ENCODE results near the gene TAS2R60. TPM values are rescaled to one million over a fixed set of nuclear protein-coding genes. Genes with fewer than 3 reads are reported as not detected.

The TAS2R60 gene
- polyA plus RNA-seq, 1 donor from 2014 or later: not detected

DNA sequence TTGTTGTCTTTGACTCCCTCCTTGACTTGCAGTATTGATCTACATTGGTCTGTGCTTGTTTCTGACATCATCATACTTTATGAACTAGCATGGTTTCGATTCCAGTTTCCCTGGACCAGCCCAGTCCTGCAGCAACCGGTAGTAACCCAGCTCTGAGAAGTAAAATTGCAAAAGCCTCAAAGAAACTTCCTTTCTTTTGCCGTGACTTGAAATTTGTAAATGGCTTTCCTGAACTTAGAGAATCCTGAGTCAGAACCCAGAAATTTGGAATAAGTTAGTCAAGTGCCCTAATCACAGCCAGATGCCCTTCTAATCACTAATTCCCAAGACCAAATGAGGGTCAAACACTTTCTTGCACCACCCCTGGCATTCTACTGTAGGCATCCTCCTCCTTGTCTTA lies 15.0 kb downstream of the TAS2R60 start:
- Histone ChIP-seq H3K27me3 (ENCODE audit: insufficient read depth, low read depth, low read length) (no peaks in the 10 kb centered on the region), H3K79me2 (replicated peaks; ENCODE audit: insufficient read depth, low read length) (no peaks in the 10 kb centered on the region), H3K4me2 (ENCODE audit: low read length) (no peak overlapping the region), H3K4me3 (ENCODE audit: low read length) (no peak overlapping the region), H3K9ac (ENCODE audit: low read length) (no peak overlapping the region), H3K9me2 (ENCODE audit: insufficient read depth, low read length) (no peaks in the 10 kb centered on the region), H2AFZ (ENCODE audit: low read depth, low read length) (no peak overlapping the region), H3K27ac (ENCODE audit: low read length) (no peak overlapping the region), H3F3A (ENCODE audit: insufficient read depth, low read length, poor library complexity, severe bottlenecking) (no peaks in the 10 kb centered on the region), H4K20me1 (ENCODE audit: insufficient read depth) (no peaks in the 10 kb centered on the region), H3K9me3 (ENCODE audit: low read length) (no peaks in the 10 kb centered on the region), H3K36me3 (ENCODE audit: insufficient read depth, low read length) (no peaks in the 10 kb centered on the region)
- TF ChIP-seq REST (IDR thresholded peaks at IDR 0.05; ENCODE audit: borderline replicate concordance) (no peak), MXI1 (conservative IDR thresholded peaks at IDR 0.05; ENCODE audit: poor library complexity, severe bottlenecking) (no peak), RAD21 (conservative IDR thresholded peaks at IDR 0.05) (no peak), POLR2AphosphoS5 (IDR thresholded peaks at IDR 0.05) (no peak), TAF1 (IDR thresholded peaks at IDR 0.05; ENCODE audit: low read depth) (no peak), EZH2 (IDR thresholded peaks at IDR 0.05; ENCODE audit: borderline replicate concordance, insufficient read depth, low read length, poor library complexity, severe bottlenecking) (no peak), EP300 (conservative IDR thresholded peaks at IDR 0.05; ENCODE audit: poor library complexity, severe bottlenecking) (no peak)
- TF ChIP-seq, protein P1, sequence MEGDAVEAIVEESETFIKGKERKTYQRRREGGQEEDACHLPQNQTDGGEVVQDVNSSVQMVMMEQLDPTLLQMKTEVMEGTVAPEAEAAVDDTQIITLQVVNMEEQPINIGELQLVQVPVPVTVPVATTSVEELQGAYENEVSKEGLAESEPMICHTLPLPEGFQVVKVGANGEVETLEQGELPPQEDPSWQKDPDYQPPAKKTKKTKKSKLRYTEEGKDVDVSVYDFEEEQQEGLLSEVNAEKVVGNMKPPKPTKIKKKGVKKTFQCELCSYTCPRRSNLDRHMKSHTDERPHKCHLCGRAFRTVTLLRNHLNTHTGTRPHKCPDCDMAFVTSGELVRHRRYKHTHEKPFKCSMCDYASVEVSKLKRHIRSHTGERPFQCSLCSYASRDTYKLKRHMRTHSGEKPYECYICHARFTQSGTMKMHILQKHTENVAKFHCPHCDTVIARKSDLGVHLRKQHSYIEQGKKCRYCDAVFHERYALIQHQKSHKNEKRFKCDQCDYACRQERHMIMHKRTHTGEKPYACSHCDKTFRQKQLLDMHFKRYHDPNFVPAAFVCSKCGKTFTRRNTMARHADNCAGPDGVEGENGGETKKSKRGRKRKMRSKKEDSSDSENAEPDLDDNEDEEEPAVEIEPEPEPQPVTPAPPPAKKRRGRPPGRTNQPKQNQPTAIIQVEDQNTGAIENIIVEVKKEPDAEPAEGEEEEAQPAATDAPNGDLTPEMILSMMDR (IDR thresholded peaks at IDR 0.05; ENCODE audit: poor library complexity, severe bottlenecking): no peak

DNA sequence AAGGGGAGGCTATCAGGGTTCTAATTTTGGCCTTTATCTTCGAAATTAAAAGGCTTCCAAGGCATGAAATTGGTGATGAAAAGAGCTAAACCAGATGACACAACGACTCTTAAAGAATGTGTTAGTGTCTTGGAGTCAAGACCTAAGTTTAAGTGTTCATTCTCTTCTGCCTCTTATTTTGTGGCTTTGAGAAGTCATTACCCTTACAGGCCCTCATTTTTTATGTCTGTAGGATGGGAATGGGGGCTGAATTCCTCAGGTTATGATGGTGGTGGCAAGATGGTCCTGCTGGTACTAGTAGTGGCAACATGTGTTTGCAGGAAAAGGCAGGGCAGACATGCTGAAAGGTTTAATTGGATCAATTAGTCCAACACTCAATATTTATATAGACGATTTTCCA lies 15.4 kb downstream of the TAS2R60 start:
- Histone ChIP-seq H2AFZ (ENCODE audit: low read depth, low read length) (no peak overlapping the region), H3K27me3 (ENCODE audit: insufficient read depth, low read depth, low read length) (no peaks in the 10 kb centered on the region), H3K79me2 (replicated peaks; ENCODE audit: insufficient read depth, low read length) (no peaks in the 10 kb centered on the region), H3F3A (ENCODE audit: insufficient read depth, low read length, poor library complexity, severe bottlenecking) (no peaks in the 10 kb centered on the region), H3K9ac (ENCODE audit: low read length) (no peak overlapping the region), H3K9me3 (ENCODE audit: low read length) (no peaks in the 10 kb centered on the region), H3K27ac (ENCODE audit: low read length) (no peak overlapping the region), H4K20me1 (ENCODE audit: insufficient read depth) (no peaks in the 10 kb centered on the region), H3K4me3 (ENCODE audit: low read length) (no peak overlapping the region), H3K9me2 (ENCODE audit: insufficient read depth, low read length) (no peaks in the 10 kb centered on the region), H3K36me3 (ENCODE audit: insufficient read depth, low read length) (no peaks in the 10 kb centered on the region), H3K4me2 (ENCODE audit: low read length) (no peak overlapping the region)
- TF ChIP-seq REST (IDR thresholded peaks at IDR 0.05; ENCODE audit: borderline replicate concordance) (no peak), EZH2 (IDR thresholded peaks at IDR 0.05; ENCODE audit: borderline replicate concordance, insufficient read depth, low read length, poor library complexity, severe bottlenecking) (no peak), TAF1 (IDR thresholded peaks at IDR 0.05; ENCODE audit: low read depth) (no peak), SMC3 (conservative IDR thresholded peaks at IDR 0.05; ENCODE audit: poor library complexity) (no peak), EP300 (conservative IDR thresholded peaks at IDR 0.05; ENCODE audit: poor library complexity, severe bottlenecking) (no peak), POLR2AphosphoS5 (IDR thresholded peaks at IDR 0.05) (no peak), RAD21 (conservative IDR thresholded peaks at IDR 0.05) (no peak), MXI1 (conservative IDR thresholded peaks at IDR 0.05; ENCODE audit: poor library complexity, severe bottlenecking) (no peak)
- TF ChIP-seq, protein P1 (IDR thresholded peaks at IDR 0.05; ENCODE audit: poor library complexity, severe bottlenecking): no peak
